Aorta (tissue), 5 donors: ENCODE measurements around the gene MMRN2. TPM values are rescaled to one million over a fixed set of nuclear protein-coding genes. Genes with fewer than 3 reads are reported as not detected.

Experiments
- ATAC-seq: fragments of 200-7000 bp; cut with Tn5 transposase; one replicate; pipeline ENCODE4 v1.9.1; 2022; ENCODE audit warnings: moderate library complexity; ENCODE audit not compliant: low FRiP score
- DNase-seq, 2 donors: peaks; one replicate each; pipeline ENCODE4 v3.0.0-alpha.2; 2020
- H3K27ac ChIP-seq, 2 donors: one replicate each; pipeline ENCODE4 v1.5.1; 2013; ENCODE audit warnings: low read length in 2 of 2, mild to moderate bottlenecking in 2 of 2, moderate library complexity in 2 of 2, control low read depth in 1 of 2, inconsistent platforms in 1 of 2, low read depth in 1 of 2
- H3K27me3 ChIP-seq, 2 donors: one replicate each; pipeline ENCODE4 v1.6.1; 2013; ENCODE audit warnings: control low read depth in 1 of 2, low read length in 1 of 2, mild to moderate bottlenecking in 1 of 2, moderate library complexity in 1 of 2; ENCODE audit not compliant: insufficient read depth in 2 of 2, control insufficient read depth in 1 of 2
- H3K36me3 ChIP-seq, 2 donors: one replicate each; pipeline ENCODE4 v1.6.1; 2013; ENCODE audit warnings: control low read depth in 1 of 2, low read length in 1 of 2, mild to moderate bottlenecking in 1 of 2; ENCODE audit not compliant: insufficient read depth in 2 of 2, control insufficient read depth in 1 of 2
- H3K4me1 ChIP-seq, 2 donors: one replicate each; pipeline ENCODE4 v1.6.1; 2013; ENCODE audit warnings: low read length in 2 of 2, control low read depth in 1 of 2, mild to moderate bottlenecking in 1 of 2, moderate library complexity in 1 of 2; ENCODE audit not compliant: insufficient read depth in 2 of 2, control insufficient read depth in 1 of 2
- H3K4me3 ChIP-seq, 2 donors: one replicate each; pipeline ENCODE4 v1.5.1; 2013; ENCODE audit warnings: low read length in 2 of 2, control low read depth in 1 of 2, mild to moderate bottlenecking in 1 of 2
- H3K9me3 ChIP-seq: one replicate; pipeline ENCODE4 v1.6.1; 2013; ENCODE audit warnings: mild to moderate bottlenecking, low read length; ENCODE audit not compliant: control insufficient read depth
- WGBS, 2 donors: extraction: QIAGEN DNeasy Blood & Tissue Kit; methylation state at CpG; one replicate each; pipeline ENCODE4 v1.1.7; 2013; 5-methylcytosine and 5-hydroxymethylcytosine counted together
- intact Hi-C, 2 donors: fragments of 100-400 bp; cut with DNase I; formaldehyde crosslinking; loops; one replicate each; pipeline versions ENCODE4 v1.14.2 to v1.15.0; 2022
- polyA plus RNA-seq, 2 donors: library from polyadenylated mRNA; stranded (reverse); fragments of 200-250 nt; gene quantifications; one replicate each; pipeline ENCODE4 v1.2.3, GENCODE V29; 2013
- total RNA-seq, 2 donors: library from RNA; stranded (reverse); fragmentation: NEBNext Ultra II Directional; extraction: Animal tissue kit (Norgen Biotek cat#: 25700); gene quantifications; one replicate each; pipeline ENCODE4 v1.2.1, GENCODE V29; 2021
- donor health status: healthy with polysubstance abuse.
- donor health status: Bipolar disorder and iron deficiency.
- donor health status: DM: no; HTN: no; CAD: no.
- donor health status: DM: no; HTN: no; CAD: no.
- donor health status: DM: yes; HTN: yes; CAD: no.

The MMRN2 gene
- total and polyA plus RNA-seq, 4 donors = 0.63 to 85.6 (median 29.5) TPM

- Histone ChIP-seq H3K4me3 (no peak overlapping the region), H3K36me3 (no peaks in the 10 kb centered on the region), H3K27me3 (no peaks in the 10 kb centered on the region), H3K27ac (peak overlapping the region; percentile 2 to 77), H3K9me3 (no peaks in the 10 kb centered on the region), H3K4me1 (no peaks in the 10 kb centered on the region)
- DNase-seq = peak in 1 of 2 donors; percentile 67
- WGBS, 2 donors = 85 to 92% methylated on average over 11 of the region's 11 CpGs
- intact Hi-C loops = no loop called here
- ATAC-seq = no peak
Observed at GRCh38 chr10:86972613-86973380, 15.4 kb upstream of the MMRN2 start.

- Histone ChIP-seq H3K4me1 (no peaks in the 10 kb centered on the region), H3K27ac (peak overlapping the region; percentile 39 to 87), H3K9me3 (no peaks in the 10 kb centered on the region), H3K36me3 (no peaks in the 10 kb centered on the region), H3K4me3 (peak overlapping the region; percentile 1 to 64), H3K27me3 (no peaks in the 10 kb centered on the region)
- intact Hi-C loops = loop anchor here in 1 of 2 donors (2.0 kb wide), 1 partner anchor 123 kb away; the partner anchor contains the start of genes GLUD1 and SHLD2
- ATAC-seq (peak; percentile 91), DNase-seq (peak; percentile 93 to 97)
- 3 to 4% methylated on average over 47 to 66 of the region's 66 CpGs for WGBS, 2 donors
Observed at GRCh38 chr10:86971232-86971991, 14.0 kb upstream of the MMRN2 start.

GRCh38 chr10:86970982-86971231 lies 13.5 kb upstream of the MMRN2 start:
- intact Hi-C loops = loop anchor here in 1 of 2 donors (2.0 kb wide), 1 partner anchor 124 kb away; the partner anchor contains the start of genes GLUD1 and SHLD2
- H3K27me3 ChIP-seq = no peaks in the 10 kb centered on the region
- H3K36me3 ChIP-seq = no peaks in the 10 kb centered on the region
- peak; percentile 47 for ATAC-seq
- no peaks in the 10 kb centered on the region for H3K4me1 ChIP-seq
- H3K9me3 ChIP-seq = no peaks in the 10 kb centered on the region
- peak overlapping the region; percentile 64 to 72 for H3K4me3 ChIP-seq
- 0% methylated on average over 9 to 20 of the region's 20 CpGs for WGBS, 2 donors
- peak overlapping the region; percentile 87 to 92 for H3K27ac ChIP-seq
- DNase-seq = no peak

DNA sequence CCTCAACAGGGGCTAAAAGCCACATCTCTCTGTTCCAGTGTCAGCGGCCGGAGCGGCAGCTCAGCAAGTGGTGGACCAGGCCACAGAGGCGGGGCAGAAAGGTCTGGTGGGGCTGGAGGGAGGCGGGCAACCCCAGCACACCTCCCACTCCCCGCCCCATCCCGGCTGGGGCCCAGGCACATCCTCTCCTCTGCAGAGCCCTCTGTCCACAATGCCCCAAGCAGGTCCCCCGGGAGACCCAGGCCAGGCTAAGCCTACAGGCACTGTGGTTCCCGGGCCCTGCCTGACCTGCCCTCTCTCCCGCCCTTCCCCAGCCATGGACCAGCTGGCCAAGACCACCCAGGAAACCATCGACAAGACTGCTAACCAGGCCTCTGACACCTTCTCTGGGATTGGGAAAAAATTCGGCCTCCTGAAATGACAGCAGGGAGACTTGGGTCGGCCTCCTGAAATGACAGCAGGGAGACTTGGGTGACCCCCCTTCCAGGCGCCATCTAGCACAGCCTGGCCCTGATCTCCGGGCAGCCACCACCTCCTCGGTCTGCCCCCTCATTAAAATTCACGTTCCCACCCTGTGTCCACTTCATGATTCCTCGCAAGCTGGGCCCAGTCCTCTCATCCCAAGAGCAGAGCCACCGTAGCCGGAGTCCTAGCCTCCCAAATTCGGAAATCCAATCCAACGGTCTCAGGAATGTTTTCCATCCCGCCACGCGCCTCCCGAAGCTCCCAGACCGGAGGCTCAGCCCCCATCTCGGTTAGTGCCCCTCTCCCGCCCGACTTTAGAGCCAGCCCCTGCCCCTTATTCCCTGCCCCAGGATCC lies 13.0 kb upstream of the MMRN2 start:
- Histone ChIP-seq H3K27me3 (no peaks in the 10 kb centered on the region), H3K36me3 (no peaks in the 10 kb centered on the region), H3K9me3 (no peaks in the 10 kb centered on the region), H3K4me1 (no peaks in the 10 kb centered on the region), H3K4me3 (peak overlapping the region; percentile 64 to 72), H3K27ac (peak overlapping the region; percentile 87 to 92)
- ATAC-seq = peak; percentile 80
- intact Hi-C loops = loop anchor here in 1 of 2 donors (2.0 kb wide), 1 partner anchor 124 kb away; the partner anchor contains the start of genes GLUD1 and SHLD2
- peak; percentile 93 to 94 for DNase-seq
- WGBS, 2 donors = 1 to 4% methylated on average over 30 of the region's 30 CpGs

GRCh38 chr10:86969421-86970041 lies 12.1 kb upstream of the MMRN2 start:
- peak; percentile 0 for ATAC-seq
- intact Hi-C loops = loop anchor here in 1 of 2 donors (2.0 kb wide), 1 partner anchor 125 kb away; the partner anchor contains the start of genes GLUD1 and SHLD2
- WGBS, 2 donors = 9% methylated on average over 8 of the region's 8 CpGs
- peak in 1 of 2 donors; percentile 75 for DNase-seq
- H3K9me3 ChIP-seq = no peaks in the 10 kb centered on the region
- H3K36me3 ChIP-seq = no peaks in the 10 kb centered on the region
- peak overlapping the region; percentile 64 to 67 for H3K4me3 ChIP-seq
- H3K27me3 ChIP-seq = no peaks in the 10 kb centered on the region
- H3K27ac ChIP-seq = peak overlapping the region; percentile 87 to 92
- no peaks in the 10 kb centered on the region for H3K4me1 ChIP-seq

DNA sequence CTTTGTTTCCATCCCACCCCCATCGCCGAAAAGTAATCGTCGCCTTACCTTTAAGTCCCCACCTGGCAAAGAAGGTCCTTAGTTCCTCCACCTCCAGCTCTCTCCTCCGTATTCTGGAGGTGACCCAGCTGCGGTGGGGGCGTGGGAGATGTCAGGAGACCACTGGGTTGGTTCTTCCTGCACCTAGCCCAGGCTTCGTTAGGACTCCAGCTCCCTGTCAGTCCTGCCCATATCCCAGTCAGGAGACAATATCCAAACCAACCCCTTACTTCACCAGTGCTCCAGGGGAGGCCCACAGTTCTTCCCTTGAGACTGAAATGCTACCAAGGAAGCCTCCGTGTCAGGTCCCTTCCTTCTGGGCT lies 11.6 kb upstream of the MMRN2 start:
- Histone ChIP-seq H3K4me1 (no peaks in the 10 kb centered on the region), H3K4me3 (peak overlapping the region; percentile 64 to 67), H3K27ac (peak overlapping the region; percentile 87 to 92), H3K36me3 (no peaks in the 10 kb centered on the region), H3K9me3 (no peaks in the 10 kb centered on the region), H3K27me3 (no peaks in the 10 kb centered on the region)
- ATAC-seq (no peak), DNase-seq (no peak)
- intact Hi-C loops = no loop called here
- WGBS, 2 donors = 6 to 7% methylated on average over 9 of the region's 9 CpGs

DNA sequence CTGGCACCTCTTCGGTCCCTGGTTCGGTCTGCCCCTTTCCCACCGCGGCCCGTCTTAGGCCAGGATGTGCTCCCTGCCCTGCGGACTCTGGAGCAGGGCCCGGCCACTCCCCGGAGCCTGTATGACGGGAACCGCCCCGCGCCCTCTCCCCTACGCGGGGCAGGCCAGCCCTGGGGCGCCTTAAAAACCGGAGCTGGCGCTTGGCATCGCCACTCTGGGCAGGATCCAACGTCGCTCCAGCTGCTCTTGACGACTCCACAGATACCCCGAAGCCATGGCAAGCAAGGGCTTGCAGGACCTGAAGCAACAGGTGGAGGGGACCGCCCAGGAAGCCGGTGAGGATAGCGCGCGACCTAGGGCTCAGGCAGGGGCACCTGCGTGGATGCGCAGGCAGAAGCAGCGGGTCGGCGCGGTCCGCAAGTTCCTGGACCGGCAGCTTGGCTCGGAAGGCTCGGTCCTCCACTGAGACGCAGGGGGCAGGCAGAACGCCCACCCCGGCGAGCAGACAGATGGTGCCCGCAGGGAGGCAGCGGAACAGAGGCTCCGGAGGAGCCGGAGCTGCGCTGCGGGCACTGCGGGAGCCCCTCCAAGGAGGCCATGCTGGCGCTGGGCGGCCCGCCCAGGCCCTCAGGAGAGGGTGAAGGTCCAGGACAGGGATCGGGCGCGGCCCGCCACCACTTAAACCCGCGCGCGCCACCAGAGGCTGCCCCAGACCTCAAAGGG lies 11.0 kb upstream of the MMRN2 start, which contains the start of gene ADIRF:
TSS of gene ADIRF (plus strand) at position 212 of the 723 bp plus-strand sequence. CDS start at position 275, 63 bp downstream.
- 1% methylated on average over 57 to 59 of the region's 59 CpGs for WGBS, 2 donors
- intact Hi-C loops = no loop called here
- ATAC-seq = peak; percentile 40
- DNase-seq = peak; percentile 86 to 90
- Histone ChIP-seq H3K4me3 (peak within 1 kb of the TSS; percentile 64 to 67), H3K4me1 (no peaks in the 10 kb centered on the region), H3K27me3 (no peaks in the 10 kb centered on the region), H3K9me3 (no peaks in the 10 kb centered on the region), H3K36me3 (no peaks in the 10 kb centered on the region), H3K27ac (peak within 1 kb of the TSS; percentile 87 to 92)
